GM18867 (cell line): ENCODE results near the gene ZC3H14.

Experiments used
- ATAC-seq: cut with Tn5 transposase; IDR thresholded peaks from one replicate; pipeline ENCODE4 v1.9.1; 2021; ENCODE audit warnings: mild to moderate bottlenecking, moderate library complexity; ENCODE audit not compliant: unreplicated experiment

Gene ZC3H14

GRCh38 chr14:88551980-88552431 lies 10.8 kb upstream of the ZC3H14 start:
- ATAC-seq: no peak

GRCh38 chr14:88552876-88553275 lies 10.0 kb upstream of the ZC3H14 start:
- ATAC-seq: no peak

- no peak for ATAC-seq
These were observed 8.9 kb upstream of the ZC3H14 start for GRCh38 chr14:88553886-88554456.

GRCh38 chr14:88554457-88555286 lies 8.2 kb upstream of the ZC3H14 start, which contains the start of gene PTPN21:
Gene PTPN21, minus strand, starts transcription at chr14:88555007. Its CDS starts 4,590 bp downstream, at chr14:88550417.
- peak; percentile 61 for ATAC-seq

GRCh38 chr14:88556581-88556980 lies 6.3 kb upstream of the ZC3H14 start:
- ATAC-seq: no peak

GRCh38 chr14:88559852-88560251 lies 3.0 kb upstream of the ZC3H14 start:
- ATAC-seq: no peak

- ATAC-seq: no peak
These were observed 356 bp upstream of the ZC3H14 start for GRCh38 chr14:88562532-88562830.

- no peak for ATAC-seq
These were observed 1.0 kb downstream of the ZC3H14 start for GRCh38 chr14:88563845-88564244.

- no peak for ATAC-seq
These were observed 2.6 kb downstream of the ZC3H14 start for GRCh38 chr14:88565427-88565826.

- no peak for ATAC-seq
These were observed 5.4 kb downstream of the ZC3H14 start for GRCh38 chr14:88568196-88568595.

- ATAC-seq: no peak
These were observed 9.3 kb downstream of the ZC3H14 start for GRCh38 chr14:88572117-88572516.

GRCh38 chr14:88576222-88576621 lies 13.4 kb downstream of the ZC3H14 start:
- ATAC-seq: no peak

GRCh38 chr14:88584451-88584850 lies 21.6 kb downstream of the ZC3H14 start:
- no peak for ATAC-seq

GRCh38 chr14:88588081-88588480 lies 25.2 kb downstream of the ZC3H14 start:
- no peak for ATAC-seq

GRCh38 chr14:88590173-88590572 lies 27.3 kb downstream of the ZC3H14 start:
- ATAC-seq: no peak

GRCh38 chr14:88592031-88592430 lies 29.2 kb downstream of the ZC3H14 start:
- no peak for ATAC-seq

GRCh38 chr14:88597038-88597437 lies 34.2 kb downstream of the ZC3H14 start:
- ATAC-seq: no peak

- no peak for ATAC-seq
These were observed 34.8 kb downstream of the ZC3H14 start for GRCh38 chr14:88597601-88598000.

- ATAC-seq: no peak
These were observed 35.3 kb downstream of the ZC3H14 start for GRCh38 chr14:88598097-88598675.

- ATAC-seq: peak; percentile 39
These were observed 36.5 kb downstream of the ZC3H14 start for GRCh38 chr14:88599326-88599725.

GRCh38 chr14:88599761-88600439 lies 37.1 kb downstream of the ZC3H14 start:
- peak; percentile 93 for ATAC-seq

GRCh38 chr14:88604212-88604611 lies 41.4 kb downstream of the ZC3H14 start:
- ATAC-seq: no peak
